DND-41 (cell line): Measurements from ENCODE around the gene GLDN.

Source experiments
- EZH2 ChIP-seq: IDR thresholded peaks from 3 replicates; pipeline ENCODE4 v1.6.1; 2012; ENCODE audit warnings: borderline replicate concordance, low read depth, mild to moderate bottlenecking, moderate library complexity, low read length, inconsistent platforms; ENCODE audit not compliant: severe bottlenecking
- TF ChIP-seq, protein P1 (sequence below): IDR thresholded peaks from 2 replicates; pipeline ENCODE4 v1.5.1; 2012; ENCODE audit warnings: borderline replicate concordance, low read length, moderate library complexity, mild to moderate bottlenecking; ENCODE audit not compliant: poor library complexity, severe bottlenecking; ENCODE audit errors: extremely low read depth

DNA sequence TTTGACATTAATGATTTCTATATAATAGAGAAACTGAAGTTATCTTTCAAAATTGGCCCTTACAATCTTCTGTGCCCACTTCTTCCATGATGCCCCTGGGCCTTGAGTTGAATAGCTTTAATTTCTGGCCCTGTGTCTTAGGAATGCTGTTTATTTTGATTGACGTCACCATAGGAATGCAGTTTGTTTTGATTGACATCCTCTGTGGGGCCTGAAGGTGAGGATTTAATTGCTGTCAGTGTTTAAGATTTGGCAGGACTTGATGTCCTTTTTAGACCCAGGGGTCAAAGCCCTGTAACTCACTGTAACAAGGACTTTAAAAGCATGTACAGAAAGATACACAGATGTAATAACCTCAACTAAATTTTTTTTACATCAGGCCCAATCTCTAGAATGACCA is 83.3 kb downstream of the GLDN start:
- TF ChIP-seq, protein P1, sequence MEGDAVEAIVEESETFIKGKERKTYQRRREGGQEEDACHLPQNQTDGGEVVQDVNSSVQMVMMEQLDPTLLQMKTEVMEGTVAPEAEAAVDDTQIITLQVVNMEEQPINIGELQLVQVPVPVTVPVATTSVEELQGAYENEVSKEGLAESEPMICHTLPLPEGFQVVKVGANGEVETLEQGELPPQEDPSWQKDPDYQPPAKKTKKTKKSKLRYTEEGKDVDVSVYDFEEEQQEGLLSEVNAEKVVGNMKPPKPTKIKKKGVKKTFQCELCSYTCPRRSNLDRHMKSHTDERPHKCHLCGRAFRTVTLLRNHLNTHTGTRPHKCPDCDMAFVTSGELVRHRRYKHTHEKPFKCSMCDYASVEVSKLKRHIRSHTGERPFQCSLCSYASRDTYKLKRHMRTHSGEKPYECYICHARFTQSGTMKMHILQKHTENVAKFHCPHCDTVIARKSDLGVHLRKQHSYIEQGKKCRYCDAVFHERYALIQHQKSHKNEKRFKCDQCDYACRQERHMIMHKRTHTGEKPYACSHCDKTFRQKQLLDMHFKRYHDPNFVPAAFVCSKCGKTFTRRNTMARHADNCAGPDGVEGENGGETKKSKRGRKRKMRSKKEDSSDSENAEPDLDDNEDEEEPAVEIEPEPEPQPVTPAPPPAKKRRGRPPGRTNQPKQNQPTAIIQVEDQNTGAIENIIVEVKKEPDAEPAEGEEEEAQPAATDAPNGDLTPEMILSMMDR: no peak
- TF ChIP-seq EZH2: no peak
